GM12878 (cell line): ENCODE results near the gene KRTAP2-1. TPM values are rescaled to one million over a fixed set of nuclear protein-coding genes. Genes with fewer than 3 reads are reported as not detected.

Source experiments
- ATAC-seq: fragments of 200-7000 bp; cut with Tn5 transposase; 3 replicates; pipeline ENCODE4 v1.9.1; 2020; ENCODE audit warnings: mild to moderate bottlenecking, moderate library complexity
- BruUV-seq: library from RNA; stranded (reverse); fragments of 400-500 nt; replicated peaks from 2 replicates; lab custom pipeline; 2021; lab: Mats Ljungman, UMichigan
- CTCF ChIA-PET: fragments of 300-600 bp; sonication (Branson Sonifier 250); formaldehyde crosslinking; extraction: SDS; loops from one replicate; lab custom pipeline; 2021; ENCODE audit warnings: inconsistent platforms; lab: Yijun Ruan, JAX
- POLR2A ChIA-PET: fragments of 350-600 bp; formaldehyde crosslinking; extraction: SDS; loops from one replicate; lab custom pipeline; 2021; ENCODE audit warnings: inconsistent platforms; lab: Charles Lee
- RAD21 ChIA-PET: fragments of 300-600 bp; sonication (Branson Sonifier 250); formaldehyde crosslinking; loops from one replicate; lab custom pipeline; 2023; ENCODE audit warnings: antibody characterized with exemption; ENCODE audit not compliant: unreplicated experiment; lab: Charles Lee
- SMC1A ChIA-PET: fragments of 300-600 bp; sonication (Branson Sonifier 250); formaldehyde crosslinking; loops from one replicate; lab custom pipeline; 2023; ENCODE audit not compliant: unreplicated experiment, uncharacterized antibody; lab: Charles Lee
- DNase-seq: peaks from one replicate; pipeline ENCODE4 v3.0.0-alpha.2; 2011; ENCODE audit warnings: low read depth, low spot score
- FAIRE-seq: peaks from 3 replicates; lab custom pipeline; 2011; peaks lifted over from hg19 to GRCh38; lab: Jason Lieb, UNC
- H2AFZ ChIP-seq: 2 replicates; pipeline ENCODE4 v1.6.0; 2011; ENCODE audit warnings: low read depth, low read length, control low read depth; ENCODE audit not compliant: control insufficient read depth
- H3K27ac ChIP-seq: 2 replicates; pipeline ENCODE4 v1.5.1; 2011; ENCODE audit warnings: control low read depth; ENCODE audit not compliant: control insufficient read depth, insufficient read depth
- H3K27me3 ChIP-seq, 2 experiments: replicated peaks in 1 of 2; 2 replicates each; pipeline versions ENCODE4 v1.6.0 to v1.6.1; 2011; ENCODE audit warnings: low read length in 1 of 2; ENCODE audit not compliant: control insufficient read depth in 2 of 2, insufficient read depth in 2 of 2
- H3K36me3 ChIP-seq, 2 experiments: 2 replicates each; pipeline ENCODE4 v1.5.1; 2011; ENCODE audit warnings: low read length in 1 of 2; ENCODE audit not compliant: control insufficient read depth in 2 of 2, insufficient read depth in 2 of 2
- H3K4me1 ChIP-seq: 2 replicates; pipeline ENCODE4 v1.6.1; 2011; ENCODE audit warnings: mild to moderate bottlenecking, low read length, moderate library complexity, mixed read lengths; ENCODE audit not compliant: control insufficient read depth, insufficient read depth
- H3K4me2 ChIP-seq: 2 replicates; pipeline ENCODE4 v1.6.0; 2011; ENCODE audit warnings: control low read depth; ENCODE audit not compliant: control insufficient read depth, insufficient read depth
- H3K4me3 ChIP-seq: fragments of 200-600 bp; sonication (generic); 2 replicates; pipeline ENCODE4 v1.5.1; 2016
- H3K79me2 ChIP-seq: 2 replicates; pipeline ENCODE4 v1.6.0; 2011; ENCODE audit warnings: low read length; ENCODE audit not compliant: control insufficient read depth, insufficient read depth
- H3K9ac ChIP-seq: 2 replicates; pipeline ENCODE4 v1.8.0; 2011; ENCODE audit warnings: low read length, control low read depth, mixed read lengths; ENCODE audit not compliant: control insufficient read depth, insufficient read depth
- H3K9me3 ChIP-seq: replicated peaks from 3 replicates; pipeline ENCODE4 v1.5.1; 2011; ENCODE audit warnings: mild to moderate bottlenecking, low read length; ENCODE audit not compliant: control insufficient read depth, insufficient read depth
- H4K20me1 ChIP-seq: 2 replicates; pipeline ENCODE4 v1.6.0; 2011; ENCODE audit not compliant: control insufficient read depth, insufficient read depth
- BACH1 ChIP-seq: fragments of 450-650 bp; IDR thresholded peaks from 2 replicates; pipeline ENCODE4 v1.6.1; 2017; ENCODE audit warnings: mild to moderate bottlenecking, borderline replicate concordance
- CEBPZ ChIP-seq: fragments of 150-350 bp; IDR thresholded peaks from 2 replicates; pipeline ENCODE4 v1.6.1; 2016; ENCODE audit warnings: low read depth, low read length
- ETV6 ChIP-seq, 2 experiments: fragments of 450-650 bp in 1 of 2; IDR thresholded peaks in 1 of 2; conservative IDR thresholded peaks in 1 of 2; 2 replicates each; pipeline ENCODE4 v1.6.1; 2014; ENCODE audit warnings: antibody characterized with exemption in 1 of 2, borderline replicate concordance in 1 of 2, low read depth in 1 of 2, mild to moderate bottlenecking in 1 of 2, moderate library complexity in 1 of 2
- GATAD2B ChIP-seq: fragments of 450-650 bp; conservative IDR thresholded peaks from 2 replicates; pipeline ENCODE4 v1.6.1; 2017; ENCODE audit warnings: low read depth, mild to moderate bottlenecking, moderate library complexity
- IKZF2 ChIP-seq, 2 experiments: fragments of 450-650 bp; IDR thresholded peaks; 2 replicates each; pipeline ENCODE4 v1.6.1; 2017; ENCODE audit warnings: mild to moderate bottlenecking in 2 of 2, moderate library complexity in 2 of 2
- MXI1 ChIP-seq: fragments of 150-350 bp; IDR thresholded peaks from 2 replicates; pipeline ENCODE4 v1.6.1; 2011; ENCODE audit warnings: low read depth, mild to moderate bottlenecking, inconsistent platforms, low read length, improper control_type of control experiment
- NFIC ChIP-seq: IDR thresholded peaks from 2 replicates; pipeline ENCODE4 v1.6.1; 2012; ENCODE audit warnings: low read depth, mild to moderate bottlenecking, inconsistent platforms, low read length, moderate library complexity
- PAX5 ChIP-seq: IDR thresholded peaks from 2 replicates; pipeline ENCODE4 v1.6.1; 2011; ENCODE audit warnings: low read depth, low read length, borderline replicate concordance
- POLR2AphosphoS2 ChIP-seq: IDR thresholded peaks from 2 replicates; pipeline ENCODE4 v1.6.1; 2011; ENCODE audit warnings: low read depth, mild to moderate bottlenecking, low read length, improper control_type of control experiment, moderate library complexity
- RELB ChIP-seq: fragments of 450-650 bp; IDR thresholded peaks from 2 replicates; pipeline ENCODE4 v1.6.1; 2017; ENCODE audit warnings: low read depth, mild to moderate bottlenecking, moderate library complexity
- SMC3 ChIP-seq: IDR thresholded peaks from 2 replicates; pipeline ENCODE4 v1.6.1; 2011; ENCODE audit warnings: low read length, improper control_type of control experiment, borderline replicate concordance
- YBX1 ChIP-seq: fragments of 450-650 bp; IDR thresholded peaks from 2 replicates; pipeline ENCODE4 v1.6.1; 2016; ENCODE audit warnings: antibody characterized with exemption
- ZZZ3 ChIP-seq: IDR thresholded peaks from 2 replicates; pipeline ENCODE4 v1.6.1; 2011; ENCODE audit warnings: low read depth; ENCODE audit not compliant: control insufficient read depth, insufficient read length
- WGBS: methylation state at CpG from one replicate; pipeline ENCODE4 v1.1.6; 2016; ENCODE audit warnings: low lambda C conversion rate; ENCODE audit not compliant: insufficient replicate concordance, insufficient coverage; ENCODE audit errors: missing lambda C conversion rate; 5-methylcytosine and 5-hydroxymethylcytosine counted together
- in situ Hi-C: fragments of 300-500 bp; cut with MboI; formaldehyde crosslinking; loops from 9 replicates; pipeline ENCODE4 v1.14.3; 2018; ENCODE audit warnings: mixed read lengths
- intact Hi-C: fragments of 100-400 bp; cut with micrococcal nuclease; formaldehyde crosslinking; loops from one replicate; pipeline ENCODE4 v1.14.2; 2022; ENCODE audit not compliant: unreplicated experiment
- polyA plus RNA-seq, 11 experiments: library from polyadenylated mRNA; depleted of rRNA in 4 of 11; unstranded in 6 of 11; stranded (reverse) in 5 of 11; fragments of >200 nt; fragmentation: Nextera tagmentation in 4 of 11; fragmentation: Illumina TruSeq in 1 of 11; extraction: Ambion mirVana in 4 of 11; extraction: Trizol in 1 of 11; gene quantifications; 1 replicate in 1 of 11; 2 replicates in 10 of 11; pipeline versions ENCODE4 v1.2.1 to v1.2.3, GENCODE V29; 2011 to 2016; ENCODE audit warnings: inconsistent platforms in 2 of 11, missing spikeins in 2 of 11, low read depth in 1 of 11
- total RNA-seq, 4 experiments: library from RNA; depleted of rRNA in 3 of 4; stranded (reverse); fragments of >200 nt in 3 of 4; fragmentation: Illumina TruSeq in 1 of 4; extraction: Trizol in 1 of 4; gene quantifications; 2 replicates each; pipeline versions ENCODE4 v1.2.1 to v1.2.3, GENCODE V29; 2013 to 2021

KRTAP2-1 gene
- total and polyA plus RNA-seq, 10 of the 15 experiments (the other 5 are each of a cell fraction or from before 2014, with no cell fraction given): not detected

GRCh38 chr17:41082626-41083025, 35.5 kb upstream of the KRTAP2-1 start:
- 2% methylated on average over 4 of the region's 4 CpGs for WGBS
- in situ Hi-C loops: no loop called here
- FAIRE-seq: no peak

GRCh38 chr17:41076788-41077187, 29.7 kb upstream of the KRTAP2-1 start:
- intact Hi-C loops: no loop called here
- RAD21 ChIA-PET: no interaction called here
- Histone ChIP-seq H2AFZ (no peak overlapping the region), H4K20me1 (no peaks in the 10 kb centered on the region), H3K4me3 (no peak overlapping the region), H3K9me3 (no peaks in the 10 kb centered on the region), H3K4me1 (no peaks in the 10 kb centered on the region), H3K36me3 (no peaks in the 10 kb centered on the region), H3K27ac (no peak overlapping the region), H3K27me3 (no peaks in the 10 kb centered on the region), H3K79me2 (no peaks in the 10 kb centered on the region), H3K4me2 (no peak overlapping the region), H3K9ac (no peak overlapping the region)
- in situ Hi-C loops: no loop called here
- ATAC-seq: no peak
- SMC1A ChIA-PET: no interaction called here
- CTCF ChIA-PET: no interaction called here
- no peak for FAIRE-seq
- BruUV-seq: no TSS peak
- DNase-seq: no peak
- POLR2A ChIA-PET: no interaction called here
- no peak for TF ChIP-seq ZZZ3
- TF ChIP-seq CEBPZ: no peak
- no peak for TF ChIP-seq IKZF2 (IDR thresholded peaks at IDR 0.05)
- TF ChIP-seq GATAD2B: no peak
- TF ChIP-seq POLR2AphosphoS2: no peak
- no peak for TF ChIP-seq PAX5
- no peak for TF ChIP-seq BACH1
- no peak for TF ChIP-seq RELB
- no peak for TF ChIP-seq YBX1
- no peak for TF ChIP-seq MXI1
- no peak for TF ChIP-seq SMC3
- TF ChIP-seq NFIC: no peak

More at GRCh38 chr17:41082626-41083025, 35.5 kb upstream of the KRTAP2-1 start:
- Histone ChIP-seq H3K79me2 (no peaks in the 10 kb centered on the region), H2AFZ (no peak overlapping the region), H4K20me1 (no peaks in the 10 kb centered on the region), H3K4me3 (no peak overlapping the region), H3K27me3 (no peaks in the 10 kb centered on the region; a peak in 1 of 4 replicates), H3K4me1 (no peaks in the 10 kb centered on the region), H3K27ac (no peak overlapping the region), H3K9me3 (no peaks in the 10 kb centered on the region), H3K36me3 (no peaks in the 10 kb centered on the region), H3K9ac (no peak overlapping the region), H3K4me2 (no peak overlapping the region)
- SMC1A ChIA-PET: no interaction called here
- ATAC-seq: no peak
- no peak for TF ChIP-seq ETV6 (conservative IDR thresholded peaks at IDR 0.05 in 1 of 2, IDR thresholded peaks at IDR 0.05 in 1 of 2; ENCODE audit: borderline replicate concordance in 1 of 2, low read depth in 1 of 2)
- POLR2A ChIA-PET: no interaction called here
- RAD21 ChIA-PET: no interaction called here
- CTCF ChIA-PET: no interaction called here
- intact Hi-C loops: no loop called here
- DNase-seq: no peak
- BruUV-seq: no TSS peak
